UCSD-AML1 (cell line): ENCODE results near the gene KAZN.

Source experiments
- DNase-seq: peaks from one replicate; lab custom pipeline; 2025; ENCODE audit not compliant: unreplicated experiment; lab: John Stamatoyannopoulos, UW

The KAZN gene

DNA sequence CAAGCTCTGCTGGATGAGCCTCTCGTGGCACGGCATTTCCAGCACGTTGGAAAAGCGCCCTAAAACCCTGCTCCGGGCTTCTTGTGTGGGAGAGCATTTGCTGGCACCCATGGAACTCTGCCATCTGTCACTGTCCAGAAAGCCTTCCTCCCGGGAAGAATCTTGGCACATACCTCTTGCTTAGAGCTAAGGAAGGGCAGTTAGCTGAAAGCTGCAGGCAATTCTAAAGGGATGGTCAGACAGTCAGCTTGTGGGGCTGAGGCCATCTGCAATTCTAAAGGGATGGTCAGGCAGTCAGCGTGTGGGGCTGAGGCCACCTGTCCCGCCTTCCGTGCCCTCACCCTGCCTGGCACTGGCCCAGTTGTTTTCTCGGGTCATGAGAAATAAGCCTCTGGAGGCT is 416.0 kb downstream of the KAZN start:
- no peak for DNase-seq

DNA sequence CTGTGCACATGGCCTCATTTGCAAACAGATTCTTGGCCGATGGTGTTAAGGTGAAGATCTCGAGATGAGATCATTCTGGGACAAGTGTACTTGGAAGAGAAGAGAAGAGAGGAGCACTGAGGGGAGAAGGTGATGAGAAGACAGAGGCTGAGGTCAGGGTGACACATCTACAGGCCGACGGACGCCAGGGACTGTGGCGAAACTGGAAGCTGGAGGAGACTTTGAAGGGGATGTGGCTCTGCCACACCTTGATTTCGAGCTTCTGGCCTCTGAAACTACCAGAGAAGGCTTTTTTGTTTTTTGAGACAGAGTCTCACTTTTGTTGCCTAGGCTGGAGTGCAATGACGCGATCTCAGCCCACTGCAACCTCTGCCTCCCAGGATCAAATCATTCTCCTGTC is 417.5 kb downstream of the KAZN start:
- DNase-seq: no peak

DNA sequence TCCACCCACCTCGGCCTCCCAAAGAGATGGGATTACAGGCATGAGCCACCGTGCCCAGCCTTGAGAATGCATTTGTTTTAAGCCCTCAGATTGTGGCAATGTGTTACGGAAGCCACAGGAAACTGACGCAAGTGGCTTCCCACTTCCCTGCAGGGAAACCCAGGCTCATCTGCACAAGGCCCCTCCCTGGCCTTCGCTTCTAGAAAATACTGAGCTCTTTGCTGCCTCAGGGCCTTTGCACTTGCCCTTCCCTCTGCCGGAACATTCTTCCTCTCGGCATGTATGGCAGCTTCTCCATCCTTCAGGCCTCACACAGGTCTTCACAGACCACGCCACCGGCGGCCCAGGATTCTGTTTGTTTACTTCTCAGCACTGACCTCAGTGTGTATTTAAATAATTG is 418.0 kb downstream of the KAZN start:
- DNase-seq: peak; percentile 42

- DNase-seq: no peak
These were observed 418.6 kb downstream of the KAZN start for GRCh38 chr1:15017120-15017519.

- no peak for DNase-seq
These were observed 420.3 kb downstream of the KAZN start for GRCh38 chr1:15018767-15019166.

DNA sequence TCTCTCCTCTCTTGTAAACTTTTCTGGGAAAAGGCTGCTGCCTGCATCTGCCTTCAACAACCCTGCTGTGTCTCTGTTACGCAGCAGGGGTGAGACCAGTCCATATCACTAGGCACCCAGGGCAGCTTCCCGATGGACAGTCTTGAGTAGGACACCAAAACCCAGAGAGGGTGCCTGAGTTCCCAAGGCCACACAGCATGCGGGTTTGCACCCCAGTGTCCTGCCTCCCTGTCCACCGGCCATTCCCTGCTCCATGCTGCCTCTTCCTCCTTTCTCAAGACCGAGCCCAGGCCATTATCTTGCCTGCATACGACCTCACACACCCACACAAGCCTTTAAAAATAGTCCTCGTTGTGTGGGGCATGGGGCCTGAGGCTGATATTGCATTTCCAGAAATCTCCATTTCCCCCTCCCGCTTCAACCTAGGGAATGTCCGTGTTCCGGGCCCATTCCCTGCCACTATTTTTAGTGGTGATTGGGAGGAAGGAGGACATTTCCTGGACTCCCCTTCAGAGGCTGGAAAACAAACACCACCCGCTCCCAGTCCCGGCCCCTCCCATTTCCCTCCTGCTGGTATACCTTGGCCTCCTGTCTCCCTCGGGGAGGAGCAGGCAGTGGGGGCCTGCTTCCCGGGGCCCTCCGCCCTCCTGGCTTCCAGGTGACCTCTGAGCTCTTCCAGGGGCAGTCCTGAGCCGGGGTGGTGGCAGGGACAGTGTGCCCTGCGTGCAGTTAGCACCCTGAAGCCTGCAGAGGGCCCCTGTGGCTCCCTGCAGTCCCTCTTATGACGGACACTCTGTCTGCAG is 422.7 kb downstream of the KAZN start:
- DNase-seq: no peak

DNA sequence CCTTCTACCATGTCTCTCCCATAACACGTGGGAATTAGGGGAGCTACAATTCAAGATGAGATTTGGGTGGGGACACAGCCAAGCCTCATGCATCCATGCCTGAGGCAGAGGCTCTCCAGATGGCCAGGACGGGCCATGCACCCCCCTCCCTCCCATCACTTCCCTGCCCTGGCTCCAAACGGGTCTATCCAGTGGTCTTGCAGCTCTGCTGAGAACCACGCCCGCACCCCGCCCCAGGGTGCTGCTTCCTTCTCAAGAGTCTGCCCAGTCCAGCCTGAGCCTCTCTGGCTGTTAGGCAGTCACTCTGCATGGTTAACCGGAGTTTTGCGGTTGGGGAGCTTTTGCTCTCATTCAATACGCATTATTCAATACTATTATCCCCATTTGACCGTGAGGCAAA is 423.6 kb downstream of the KAZN start:
- no peak for DNase-seq

GRCh38 chr1:15023205-15023604 is 424.7 kb downstream of the KAZN start:
- DNase-seq: no peak

GRCh38 chr1:15023976-15024375 is 425.5 kb downstream of the KAZN start:
- no peak for DNase-seq

GRCh38 chr1:15026117-15026489 is 427.6 kb downstream of the KAZN start:
- no peak for DNase-seq

DNA sequence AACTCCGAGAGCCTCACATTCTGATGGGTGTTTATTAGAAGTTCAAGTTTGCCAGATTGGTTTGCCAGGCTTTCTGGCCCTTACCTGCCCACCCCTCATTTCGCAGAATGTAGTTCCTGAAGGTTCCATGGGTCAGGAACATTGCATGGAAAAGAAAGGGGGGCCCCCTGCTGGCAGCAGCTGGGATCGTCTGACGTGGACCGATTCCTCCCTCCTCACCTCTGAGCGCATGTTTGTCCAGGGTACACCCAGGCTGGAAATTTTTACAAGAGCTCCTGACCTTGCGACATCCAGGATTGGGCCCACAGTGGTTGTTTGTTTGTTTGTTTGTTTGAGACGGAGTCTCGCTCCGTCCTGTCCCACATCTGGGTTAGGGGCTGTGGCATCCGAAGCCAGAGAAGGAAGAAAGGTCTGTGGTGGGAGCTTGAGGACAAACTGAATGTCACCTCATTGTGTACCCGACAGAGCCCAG is 429.1 kb downstream of the KAZN start:
- DNase-seq: peak; percentile 56

GRCh38 chr1:15028102-15028501 is 429.6 kb downstream of the KAZN start:
- DNase-seq: no peak

DNA sequence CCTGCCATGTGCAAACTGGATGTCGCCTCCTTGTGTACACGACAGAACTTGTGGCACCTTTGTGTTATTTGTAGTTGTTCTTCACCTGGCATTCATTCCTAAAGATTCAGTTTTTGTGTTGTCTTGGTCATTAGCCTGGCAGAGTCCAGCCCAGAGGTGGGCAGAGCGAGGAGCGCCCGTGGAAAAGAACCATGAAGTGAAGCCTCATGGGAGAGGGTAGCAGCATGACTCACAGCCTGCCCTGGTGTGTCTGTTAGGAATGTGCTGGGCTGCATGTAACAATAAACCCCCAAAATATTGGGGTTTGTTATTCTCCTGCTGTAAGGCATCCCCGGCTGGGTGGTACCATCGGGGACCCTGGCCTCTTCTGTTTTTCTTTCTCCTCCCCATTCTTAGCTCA is 430.1 kb downstream of the KAZN start:
- no peak for DNase-seq

- DNase-seq: no peak
These were observed 430.6 kb downstream of the KAZN start for GRCh38 chr1:15029036-15029435.

- no peak for DNase-seq
These were observed 431.3 kb downstream of the KAZN start for GRCh38 chr1:15029786-15030185.

DNA sequence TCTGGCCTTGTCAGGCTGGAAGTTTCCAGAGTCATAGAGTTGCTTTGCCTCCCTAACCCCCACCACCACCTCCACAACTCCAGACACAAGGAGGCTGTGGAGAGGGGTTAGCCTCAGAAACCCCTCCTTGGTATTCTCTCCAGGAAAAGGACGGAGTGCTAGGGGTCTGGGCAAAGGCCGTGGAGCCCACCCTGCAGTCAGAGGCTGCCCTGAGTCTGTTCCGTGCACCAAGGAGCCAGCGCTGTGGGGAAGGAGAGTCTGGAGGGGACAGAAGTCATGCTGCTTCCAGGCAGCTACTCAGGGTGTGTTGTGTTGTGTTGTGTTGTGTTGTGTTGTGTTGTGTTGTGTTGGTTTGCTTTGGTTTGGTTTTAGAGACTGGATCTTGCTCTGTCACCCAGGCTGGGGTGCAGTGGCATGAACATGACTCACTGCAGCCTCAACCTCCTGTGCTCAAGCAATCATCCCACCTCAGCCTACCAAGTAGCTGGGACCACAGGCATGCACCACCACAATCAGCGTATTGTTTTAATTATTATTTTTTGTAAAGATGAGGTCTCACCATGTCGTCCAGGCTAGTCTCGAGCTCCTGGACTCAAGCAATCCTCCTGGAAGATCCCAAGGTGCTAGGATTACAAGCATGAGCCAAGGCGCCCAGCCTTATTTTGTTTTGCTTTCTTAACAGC is 432.9 kb downstream of the KAZN start:
- no peak for DNase-seq

- no peak for DNase-seq
These were observed 434.8 kb downstream of the KAZN start for GRCh38 chr1:15033264-15033663.

DNA sequence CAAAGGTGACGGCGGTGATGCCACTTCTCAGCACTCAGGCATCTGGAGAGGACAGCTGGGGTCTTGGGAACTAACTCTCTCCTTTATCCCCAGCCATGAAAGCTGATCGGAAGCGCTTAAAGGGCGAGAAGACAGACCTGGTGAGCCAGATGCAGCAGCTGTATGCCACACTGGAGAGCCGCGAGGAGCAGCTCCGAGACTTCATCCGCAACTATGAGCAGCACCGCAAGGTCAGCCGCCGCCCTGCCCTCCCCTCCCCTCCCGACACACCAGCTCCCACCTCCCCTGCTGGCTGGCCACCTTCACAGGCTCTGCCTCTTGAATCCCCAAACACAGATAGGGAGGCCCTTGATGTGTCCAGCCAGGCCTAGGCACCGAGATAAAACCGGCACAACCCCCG is 436.2 kb downstream of the KAZN start:
- DNase-seq: no peak

GRCh38 chr1:15035236-15035635 is 436.8 kb downstream of the KAZN start:
- DNase-seq: no peak

GRCh38 chr1:15036101-15036500 is 437.6 kb downstream of the KAZN start:
- no peak for DNase-seq

DNA sequence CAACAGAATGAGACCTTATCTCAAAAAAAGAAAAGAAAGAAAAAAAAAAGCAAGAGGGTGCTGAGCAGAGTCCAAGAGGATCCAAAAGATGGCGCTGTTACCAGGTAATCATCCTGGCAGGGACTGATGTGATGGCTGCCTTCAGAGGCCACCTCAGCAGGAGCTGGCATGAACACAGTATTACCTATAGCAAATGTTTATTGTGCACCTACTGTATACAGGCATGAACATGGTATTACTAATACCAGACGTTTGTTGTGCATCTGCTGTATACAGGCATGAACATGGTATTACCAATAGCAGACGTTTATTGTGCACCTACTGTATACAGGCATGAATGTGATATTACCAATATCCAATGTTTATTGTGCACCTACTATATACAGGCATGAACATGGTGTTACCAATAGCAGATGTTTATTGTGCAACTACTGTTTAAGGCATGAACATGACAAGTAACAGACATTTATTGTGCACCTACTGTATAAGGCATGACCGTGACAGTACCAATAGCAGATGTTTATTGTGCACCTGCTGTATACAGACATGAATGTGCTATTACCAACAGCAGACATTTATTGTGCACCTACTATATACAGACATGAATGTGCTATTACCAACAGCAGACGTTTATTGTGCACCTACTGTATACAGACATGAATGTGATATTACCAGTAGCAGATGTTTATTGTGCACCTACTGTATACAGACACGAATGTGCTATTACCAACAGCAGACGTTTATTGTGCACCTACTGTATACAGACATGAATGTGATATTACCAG is 439.9 kb downstream of the KAZN start:
- no peak for DNase-seq
